PFSK-1 (cell line): ENCODE measurements around the gene OR13F1.

Experiments used
- FOXP2 ChIP-seq: optimal IDR thresholded peaks from 2 replicates; pipeline ENCODE3; 2011; ENCODE audit warnings: borderline replicate concordance, control low read depth, inconsistent platforms; ENCODE audit not compliant: insufficient read depth; ENCODE audit errors: extremely low read length, extremely low read depth
- POLR2AphosphoS5 ChIP-seq: IDR thresholded peaks from 2 replicates; pipeline ENCODE4 v1.6.1; 2012; ENCODE audit warnings: low read depth, mild to moderate bottlenecking, control low read depth, low read length, moderate library complexity
- SIN3A ChIP-seq: IDR thresholded peaks from 2 replicates; pipeline ENCODE4 v1.6.1; 2012; ENCODE audit warnings: mild to moderate bottlenecking, low read length, moderate library complexity, borderline replicate concordance; ENCODE audit not compliant: insufficient read depth
- TAF1 ChIP-seq: IDR thresholded peaks from 2 replicates; pipeline ENCODE4 v1.6.1; 2012; ENCODE audit warnings: low read length, control low read depth, borderline replicate concordance; ENCODE audit not compliant: insufficient read depth
- TF ChIP-seq, protein P1 (sequence below), 2 experiments: IDR thresholded peaks; 2 replicates each; pipeline versions ENCODE4 v1.6.1 to v1.8.0; 2011 to 2012; ENCODE audit warnings: low read depth in 2 of 2, low read length in 2 of 2, control low read depth in 1 of 2, inconsistent platforms in 1 of 2, mild to moderate bottlenecking in 1 of 2, moderate library complexity in 1 of 2; ENCODE audit not compliant: insufficient read depth in 1 of 2

The OR13F1 gene

GRCh38 chr9:104536756-104537155 is 32.7 kb downstream of the OR13F1 start, which contains the start of gene OR13C3:
Gene OR13C3, minus strand, starts transcription at chr9:104536856. Its CDS starts 133 bp downstream, at chr9:104536723.
- no peak for TF ChIP-seq SIN3A
- TF ChIP-seq, protein P1, sequence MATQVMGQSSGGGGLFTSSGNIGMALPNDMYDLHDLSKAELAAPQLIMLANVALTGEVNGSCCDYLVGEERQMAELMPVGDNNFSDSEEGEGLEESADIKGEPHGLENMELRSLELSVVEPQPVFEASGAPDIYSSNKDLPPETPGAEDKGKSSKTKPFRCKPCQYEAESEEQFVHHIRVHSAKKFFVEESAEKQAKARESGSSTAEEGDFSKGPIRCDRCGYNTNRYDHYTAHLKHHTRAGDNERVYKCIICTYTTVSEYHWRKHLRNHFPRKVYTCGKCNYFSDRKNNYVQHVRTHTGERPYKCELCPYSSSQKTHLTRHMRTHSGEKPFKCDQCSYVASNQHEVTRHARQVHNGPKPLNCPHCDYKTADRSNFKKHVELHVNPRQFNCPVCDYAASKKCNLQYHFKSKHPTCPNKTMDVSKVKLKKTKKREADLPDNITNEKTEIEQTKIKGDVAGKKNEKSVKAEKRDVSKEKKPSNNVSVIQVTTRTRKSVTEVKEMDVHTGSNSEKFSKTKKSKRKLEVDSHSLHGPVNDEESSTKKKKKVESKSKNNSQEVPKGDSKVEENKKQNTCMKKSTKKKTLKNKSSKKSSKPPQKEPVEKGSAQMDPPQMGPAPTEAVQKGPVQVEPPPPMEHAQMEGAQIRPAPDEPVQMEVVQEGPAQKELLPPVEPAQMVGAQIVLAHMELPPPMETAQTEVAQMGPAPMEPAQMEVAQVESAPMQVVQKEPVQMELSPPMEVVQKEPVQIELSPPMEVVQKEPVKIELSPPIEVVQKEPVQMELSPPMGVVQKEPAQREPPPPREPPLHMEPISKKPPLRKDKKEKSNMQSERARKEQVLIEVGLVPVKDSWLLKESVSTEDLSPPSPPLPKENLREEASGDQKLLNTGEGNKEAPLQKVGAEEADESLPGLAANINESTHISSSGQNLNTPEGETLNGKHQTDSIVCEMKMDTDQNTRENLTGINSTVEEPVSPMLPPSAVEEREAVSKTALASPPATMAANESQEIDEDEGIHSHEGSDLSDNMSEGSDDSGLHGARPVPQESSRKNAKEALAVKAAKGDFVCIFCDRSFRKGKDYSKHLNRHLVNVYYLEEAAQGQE (IDR thresholded peaks at IDR 0.05; ENCODE audit: insufficient read depth in 1 of 2, low read depth in 2 of 2, low read length in 2 of 2), result no peak
- TF ChIP-seq POLR2AphosphoS5, result no peak
- TF ChIP-seq TAF1, result no peak
- TF ChIP-seq FOXP2, result no peak

- TF ChIP-seq FOXP2, result no peak
- TF ChIP-seq SIN3A, result no peak
- TF ChIP-seq, protein P1 (IDR thresholded peaks at IDR 0.05; ENCODE audit: insufficient read depth in 1 of 2, low read depth in 2 of 2, low read length in 2 of 2), result no peak
- no peak for TF ChIP-seq POLR2AphosphoS5
- TF ChIP-seq TAF1, result no peak
These were observed 35.2 kb downstream of the OR13F1 start for GRCh38 chr9:104539275-104539674.

DNA sequence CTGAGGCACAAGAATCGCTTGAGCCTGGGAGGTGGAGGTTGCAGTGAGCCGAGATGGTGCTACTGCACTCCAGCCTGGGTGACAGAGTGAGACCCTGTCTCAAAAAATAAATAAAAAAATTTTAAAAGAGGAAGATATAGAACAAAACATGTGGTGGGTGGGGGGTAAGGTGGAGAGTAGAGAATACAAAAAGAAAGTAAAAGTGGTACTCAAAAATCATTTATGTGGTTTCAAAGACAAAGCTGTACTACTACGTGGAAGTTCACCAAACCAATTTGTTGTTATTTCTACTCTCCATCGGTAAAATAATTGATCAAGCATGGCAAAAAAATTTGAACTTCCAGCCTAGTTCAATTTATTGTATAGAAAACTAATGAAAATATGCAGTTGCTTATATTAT is 40.6 kb downstream of the OR13F1 start:
- TF ChIP-seq TAF1 (no peak), SIN3A (no peak), POLR2AphosphoS5 (no peak), FOXP2 (no peak)
- TF ChIP-seq, protein P1 (IDR thresholded peaks at IDR 0.05; ENCODE audit: insufficient read depth in 1 of 2, low read depth in 2 of 2, low read length in 2 of 2), result no peak

DNA sequence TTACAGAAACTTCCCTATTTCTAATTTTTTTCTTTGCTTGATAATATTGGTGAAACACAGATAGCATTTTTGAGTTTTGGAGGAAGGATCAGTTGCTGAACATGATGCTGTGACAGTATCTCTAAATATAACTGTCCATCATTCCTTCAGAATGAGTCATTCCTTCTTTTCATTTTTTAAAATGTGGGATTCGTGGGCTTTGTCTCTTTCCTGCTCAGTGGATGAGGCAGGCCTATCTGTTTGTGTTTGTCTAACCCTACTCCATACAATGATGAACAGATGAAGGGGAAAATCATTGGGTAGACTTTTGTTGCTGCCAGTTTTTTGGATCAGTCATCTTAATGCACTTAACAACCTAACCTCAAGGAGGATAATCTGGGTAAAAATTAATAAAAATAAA is 49.2 kb downstream of the OR13F1 start:
- no peak for TF ChIP-seq SIN3A
- no peak for TF ChIP-seq TAF1
- no peak for TF ChIP-seq POLR2AphosphoS5
- TF ChIP-seq FOXP2, result no peak
- TF ChIP-seq, protein P1 (IDR thresholded peaks at IDR 0.05; ENCODE audit: insufficient read depth in 1 of 2, low read depth in 2 of 2, low read length in 2 of 2), result no peak
